Endothelial cell of umbilical vein (primary cell): ENCODE data around the gene HIRA.

Source experiments
- POLR2AphosphoS5 ChIP-seq: IDR thresholded peaks from 2 replicates; pipeline ENCODE4 v1.6.1; 2012; ENCODE audit warnings: low read depth, mild to moderate bottlenecking, control low read depth, low read length, moderate library complexity; ENCODE audit not compliant: insufficient read depth
- TF ChIP-seq, protein P1 (sequence below), 2 donors: IDR thresholded peaks; 1 replicate in 1 of 2; 2 replicates in 1 of 2; pipeline ENCODE4 v1.5.1; 2011; ENCODE audit warnings: low read length in 2 of 2, mild to moderate bottlenecking in 2 of 2, moderate library complexity in 2 of 2, control low read depth in 1 of 2, inconsistent platforms in 1 of 2, low read depth in 1 of 2; ENCODE audit not compliant: insufficient read depth in 1 of 2; ENCODE audit errors: extremely low read depth in 1 of 2

GRCh38 chr22:19329454-19329853 lies 102.1 kb downstream of the HIRA start:
- TF ChIP-seq, protein P1, sequence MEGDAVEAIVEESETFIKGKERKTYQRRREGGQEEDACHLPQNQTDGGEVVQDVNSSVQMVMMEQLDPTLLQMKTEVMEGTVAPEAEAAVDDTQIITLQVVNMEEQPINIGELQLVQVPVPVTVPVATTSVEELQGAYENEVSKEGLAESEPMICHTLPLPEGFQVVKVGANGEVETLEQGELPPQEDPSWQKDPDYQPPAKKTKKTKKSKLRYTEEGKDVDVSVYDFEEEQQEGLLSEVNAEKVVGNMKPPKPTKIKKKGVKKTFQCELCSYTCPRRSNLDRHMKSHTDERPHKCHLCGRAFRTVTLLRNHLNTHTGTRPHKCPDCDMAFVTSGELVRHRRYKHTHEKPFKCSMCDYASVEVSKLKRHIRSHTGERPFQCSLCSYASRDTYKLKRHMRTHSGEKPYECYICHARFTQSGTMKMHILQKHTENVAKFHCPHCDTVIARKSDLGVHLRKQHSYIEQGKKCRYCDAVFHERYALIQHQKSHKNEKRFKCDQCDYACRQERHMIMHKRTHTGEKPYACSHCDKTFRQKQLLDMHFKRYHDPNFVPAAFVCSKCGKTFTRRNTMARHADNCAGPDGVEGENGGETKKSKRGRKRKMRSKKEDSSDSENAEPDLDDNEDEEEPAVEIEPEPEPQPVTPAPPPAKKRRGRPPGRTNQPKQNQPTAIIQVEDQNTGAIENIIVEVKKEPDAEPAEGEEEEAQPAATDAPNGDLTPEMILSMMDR (IDR thresholded peaks at IDR 0.05; ENCODE audit: extremely low read depth in 1 of 2, insufficient read depth in 1 of 2, low read depth in 1 of 2, low read length in 2 of 2), result no peak
- TF ChIP-seq POLR2AphosphoS5, result no peak
